Suprapubic skin (tissue), 3 donors: ENCODE measurements around the gene CHST1.

Experiments
- EP300 ChIP-seq: sonication (generic); formaldehyde crosslinking; IDR thresholded peaks from one replicate; pipeline ENCODE4 v1.6.1; 2017; ENCODE audit warnings: antibody characterized with exemption
- POLR2A ChIP-seq, 2 donors: fragments of 450-650 bp; IDR thresholded peaks; one replicate each; pipeline ENCODE4 v1.6.1; 2017; ENCODE audit warnings: antibody characterized with exemption in 2 of 2, mild to moderate bottlenecking in 2 of 2, moderate library complexity in 2 of 2
- TF ChIP-seq, protein P1 (sequence below), 2 donors: fragments of 200-600 bp in 1 of 2; fragments of 450-650 bp in 1 of 2; sonication (generic) in 1 of 2; IDR thresholded peaks; one replicate each; pipeline ENCODE4 v1.5.1; 2016 to 2019; ENCODE audit warnings: antibody characterized with exemption in 2 of 2, mild to moderate bottlenecking in 1 of 2, moderate library complexity in 1 of 2

- TF ChIP-seq POLR2A (IDR thresholded peaks at IDR 0.05) (no peak), EP300 (no peak)
- TF ChIP-seq, protein P1, sequence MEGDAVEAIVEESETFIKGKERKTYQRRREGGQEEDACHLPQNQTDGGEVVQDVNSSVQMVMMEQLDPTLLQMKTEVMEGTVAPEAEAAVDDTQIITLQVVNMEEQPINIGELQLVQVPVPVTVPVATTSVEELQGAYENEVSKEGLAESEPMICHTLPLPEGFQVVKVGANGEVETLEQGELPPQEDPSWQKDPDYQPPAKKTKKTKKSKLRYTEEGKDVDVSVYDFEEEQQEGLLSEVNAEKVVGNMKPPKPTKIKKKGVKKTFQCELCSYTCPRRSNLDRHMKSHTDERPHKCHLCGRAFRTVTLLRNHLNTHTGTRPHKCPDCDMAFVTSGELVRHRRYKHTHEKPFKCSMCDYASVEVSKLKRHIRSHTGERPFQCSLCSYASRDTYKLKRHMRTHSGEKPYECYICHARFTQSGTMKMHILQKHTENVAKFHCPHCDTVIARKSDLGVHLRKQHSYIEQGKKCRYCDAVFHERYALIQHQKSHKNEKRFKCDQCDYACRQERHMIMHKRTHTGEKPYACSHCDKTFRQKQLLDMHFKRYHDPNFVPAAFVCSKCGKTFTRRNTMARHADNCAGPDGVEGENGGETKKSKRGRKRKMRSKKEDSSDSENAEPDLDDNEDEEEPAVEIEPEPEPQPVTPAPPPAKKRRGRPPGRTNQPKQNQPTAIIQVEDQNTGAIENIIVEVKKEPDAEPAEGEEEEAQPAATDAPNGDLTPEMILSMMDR (IDR thresholded peaks at IDR 0.05): no peak
These were observed 61.3 kb downstream of the CHST1 start for GRCh38 chr11:45603946-45604682.
